ENCODE data around the gene ADGRE2.
"Not testable (repeated sequence)": the region's sequence is repeated elsewhere in the genome, so short reads cannot be mapped to it uniquely, and the experiment has no call there.

The ADGRE2 gene

GRCh38 chr19:14777645-14778044, 715 bp downstream of the ADGRE2 start:
- DNase-seq = not testable (repeated sequence)

DNA sequence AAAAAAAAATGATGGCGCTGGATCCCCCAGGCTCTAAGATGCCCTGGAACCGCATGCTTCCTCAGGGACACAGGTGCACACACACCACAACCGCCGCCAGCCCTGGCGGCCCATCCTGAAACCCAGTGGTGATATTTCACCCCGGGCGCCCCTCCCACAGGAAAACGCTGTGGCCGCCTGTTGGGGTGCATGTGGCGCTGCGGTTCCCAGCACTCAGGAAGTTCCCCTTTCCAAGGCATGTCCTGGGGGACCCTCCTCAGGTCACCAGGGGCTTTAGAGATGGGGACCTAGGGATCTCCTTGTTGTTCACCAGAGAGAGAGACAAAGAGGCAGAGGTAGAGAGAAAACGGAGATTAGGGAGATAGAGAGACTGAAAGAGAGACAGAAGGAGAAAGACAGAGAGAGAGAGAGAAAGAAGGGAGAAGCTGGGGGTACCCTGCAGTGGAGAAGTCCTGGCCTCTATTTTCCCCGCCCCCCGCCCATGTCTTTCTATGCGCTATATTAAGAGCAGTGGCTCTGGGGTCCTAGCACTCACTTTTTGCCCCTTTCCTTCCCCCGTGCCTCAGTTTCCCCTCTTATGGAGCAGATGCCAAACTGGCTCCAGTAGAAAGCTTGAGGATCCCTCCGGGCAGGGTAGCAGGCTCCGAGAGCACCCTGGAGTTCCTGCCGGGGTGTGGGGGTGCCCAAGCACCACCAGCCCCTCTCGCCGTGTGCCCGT, 2.3 kb downstream of the ADGRE2 start:
- DNase-seq = no peak

DNA sequence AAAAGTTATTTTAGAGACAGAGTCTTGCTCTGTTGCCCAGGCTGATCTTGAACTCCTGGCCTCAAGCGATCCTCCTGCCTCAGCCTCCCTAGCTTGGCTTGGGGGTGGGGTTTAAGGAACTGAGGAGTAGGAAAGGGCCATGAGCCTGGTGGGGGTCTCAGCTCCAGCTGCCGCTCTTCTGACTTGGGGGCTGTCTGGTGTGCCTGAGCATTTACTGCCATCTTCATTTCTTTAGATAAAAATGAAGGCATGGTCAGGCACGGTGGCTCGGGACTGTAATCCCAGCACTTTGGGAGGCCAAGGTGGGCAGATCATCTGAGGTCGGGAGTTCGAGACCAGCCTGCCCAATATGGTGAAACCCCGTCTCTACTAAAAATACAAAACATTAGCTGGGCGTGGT, 3.0 kb downstream of the ADGRE2 start:
- not testable (repeated sequence) for DNase-seq

DNA sequence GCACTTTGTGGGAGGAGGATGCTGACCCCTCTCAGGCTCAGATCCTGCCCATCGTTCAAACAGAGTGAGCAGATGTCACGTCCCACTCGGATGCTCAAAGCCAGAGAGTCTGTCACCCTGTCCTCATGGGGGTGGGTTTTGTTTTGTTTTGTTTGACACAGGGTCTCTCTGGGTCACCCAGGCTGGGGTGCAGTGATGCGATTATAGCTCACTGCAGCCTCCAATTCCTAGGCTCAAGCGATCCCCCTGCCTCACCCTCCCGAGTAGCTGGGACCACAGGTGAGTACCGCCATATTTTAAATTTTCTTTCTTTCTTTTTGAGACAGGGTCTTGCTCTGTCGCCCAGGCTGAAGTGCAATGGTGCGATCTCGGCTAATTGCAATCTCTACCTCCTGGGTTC, 4.0 kb downstream of the ADGRE2 start:
- no peak for DNase-seq

DNA sequence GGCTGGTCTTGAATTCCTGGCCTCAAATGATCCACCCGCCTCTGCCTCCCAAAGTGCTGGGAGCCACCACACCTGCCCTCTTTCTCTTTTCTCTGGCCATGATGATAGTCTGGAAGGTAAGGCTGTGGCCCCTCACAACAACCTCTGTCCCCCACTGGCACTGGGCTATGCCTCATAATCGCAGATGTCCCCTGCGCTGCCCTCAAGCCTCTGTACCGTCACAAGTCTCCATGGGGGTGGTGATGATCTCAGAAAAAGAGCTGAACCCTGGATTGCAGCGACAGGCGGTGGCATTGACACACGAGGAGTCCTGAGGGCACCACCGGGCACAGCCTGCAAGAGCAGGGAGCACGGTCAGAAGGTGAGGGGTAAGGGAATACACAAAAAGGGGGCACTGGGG, 4.6 kb downstream of the ADGRE2 start:
- DNase-seq = not testable (repeated sequence)

DNA sequence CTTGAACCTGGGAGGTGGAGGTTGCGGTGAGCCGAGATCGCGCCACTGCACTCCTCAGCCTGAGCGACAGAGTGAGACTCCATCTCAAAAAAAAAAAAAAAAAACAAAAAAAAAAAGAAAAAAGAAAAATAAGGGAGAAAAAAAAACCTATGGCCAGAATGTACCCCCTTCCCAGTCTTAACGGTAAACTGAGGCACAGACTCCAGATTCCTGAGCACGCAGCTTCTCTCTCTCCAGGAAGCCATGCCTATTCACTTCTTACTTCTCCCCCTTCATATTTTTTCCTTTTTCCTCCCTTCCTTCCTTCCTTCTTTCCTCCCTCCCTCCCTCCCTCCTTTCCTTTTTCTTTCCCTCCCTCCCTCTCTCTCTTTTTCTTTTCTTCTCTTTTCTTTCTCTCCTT, 5.4 kb downstream of the ADGRE2 start:
- DNase-seq = no peak

- no peak for DNase-seq
Measured at GRCh38 chr19:14772467-14772866, 5.9 kb downstream of the ADGRE2 start.

- DNase-seq = no peak
Measured at GRCh38 chr19:14770944-14771839, 7.2 kb downstream of the ADGRE2 start.

- no peak for DNase-seq
Measured at GRCh38 chr19:14770136-14770535, 8.2 kb downstream of the ADGRE2 start.

GRCh38 chr19:14769201-14769600, 9.2 kb downstream of the ADGRE2 start:
- DNase-seq = no peak

DNA sequence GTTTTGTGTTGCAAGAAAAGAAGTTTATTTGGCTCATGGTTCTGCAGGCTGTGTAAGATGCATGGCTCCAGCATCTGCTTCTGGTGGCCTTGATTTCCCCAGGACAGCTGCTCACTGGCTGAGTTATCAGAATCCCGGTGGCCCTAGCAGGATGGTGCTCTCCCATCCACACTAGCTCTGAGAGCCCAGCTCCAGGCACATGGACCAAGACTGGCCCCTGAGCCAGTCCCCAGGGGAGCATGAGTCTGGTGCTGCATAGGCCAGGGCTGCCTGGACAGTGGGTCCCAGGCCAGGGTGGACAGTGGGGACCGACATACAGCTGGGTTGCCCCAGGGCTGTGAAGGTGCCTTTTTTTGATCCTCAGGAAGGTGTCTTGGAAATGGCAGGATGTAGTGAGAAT, 10.4 kb downstream of the ADGRE2 start:
- DNase-seq = no peak

DNA sequence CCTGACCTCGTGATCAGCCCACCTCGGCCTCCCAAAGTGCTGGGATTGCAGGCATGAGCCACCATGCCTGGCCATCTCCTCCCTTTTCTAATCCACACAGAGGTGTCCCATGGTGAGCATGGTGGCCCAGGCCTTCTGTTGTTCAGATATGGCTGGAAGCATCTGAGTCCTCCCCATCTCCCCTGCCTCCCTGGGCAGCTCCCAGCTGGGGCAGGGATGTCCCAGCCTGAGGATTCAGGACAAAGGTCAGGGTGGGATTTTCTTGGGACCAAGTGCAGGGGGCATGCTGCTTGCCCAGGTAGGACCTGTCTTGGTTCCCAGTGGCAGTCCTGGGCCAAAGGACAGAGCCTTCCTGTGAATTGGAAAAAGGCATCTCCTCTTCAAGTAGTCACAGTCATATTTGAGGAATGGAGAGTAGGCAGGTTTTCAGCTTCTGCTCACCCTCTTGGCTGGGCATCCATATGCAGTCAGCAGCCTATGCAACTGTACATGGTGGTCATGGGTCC, 10.8 kb downstream of the ADGRE2 start:
- DNase-seq = no peak

DNA sequence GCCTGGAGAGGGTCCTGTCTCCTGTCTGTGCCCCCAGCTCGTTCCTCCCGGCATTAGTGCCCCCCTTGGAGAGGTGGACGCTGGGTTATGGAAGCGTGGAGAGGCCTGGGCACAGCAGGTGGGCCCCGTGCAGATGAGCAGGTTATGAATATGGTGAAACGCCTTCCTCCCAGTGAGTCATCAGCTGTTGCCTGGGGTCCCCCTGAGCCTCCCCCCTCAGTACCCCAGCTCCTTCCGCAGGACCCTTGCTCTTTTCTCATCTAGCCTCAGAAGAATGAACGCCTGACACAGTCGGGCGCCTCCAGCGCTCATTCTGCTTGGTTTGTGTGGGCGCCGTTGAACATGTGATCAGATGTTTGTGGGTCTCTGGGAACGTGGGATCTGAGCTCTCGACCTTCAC, 12.5 kb downstream of the ADGRE2 start:
- DNase-seq = not testable (repeated sequence)

- DNase-seq = not testable (repeated sequence)
Measured at GRCh38 chr19:14765403-14765802, 13.0 kb downstream of the ADGRE2 start.

DNA sequence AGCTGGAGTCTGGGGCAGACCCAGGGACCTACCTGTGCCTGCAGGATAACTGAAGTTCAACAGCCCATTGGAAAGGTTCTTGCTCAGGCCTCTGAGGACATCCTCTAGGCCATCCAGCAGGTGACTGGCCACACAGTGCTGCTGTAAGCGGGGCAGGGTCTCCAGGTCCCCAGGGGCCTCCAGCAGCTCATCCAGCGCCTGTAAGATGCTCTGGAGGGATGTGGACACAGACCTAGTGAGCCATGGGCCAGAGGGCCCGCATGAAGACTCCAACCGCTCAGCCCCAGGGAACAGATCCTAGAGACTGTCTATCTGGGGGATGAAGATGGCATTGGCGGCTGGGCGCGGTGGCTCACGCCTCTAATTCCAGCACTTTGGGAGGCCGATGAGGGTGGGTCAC, 14.0 kb downstream of the ADGRE2 start:
- DNase-seq = no peak

DNA sequence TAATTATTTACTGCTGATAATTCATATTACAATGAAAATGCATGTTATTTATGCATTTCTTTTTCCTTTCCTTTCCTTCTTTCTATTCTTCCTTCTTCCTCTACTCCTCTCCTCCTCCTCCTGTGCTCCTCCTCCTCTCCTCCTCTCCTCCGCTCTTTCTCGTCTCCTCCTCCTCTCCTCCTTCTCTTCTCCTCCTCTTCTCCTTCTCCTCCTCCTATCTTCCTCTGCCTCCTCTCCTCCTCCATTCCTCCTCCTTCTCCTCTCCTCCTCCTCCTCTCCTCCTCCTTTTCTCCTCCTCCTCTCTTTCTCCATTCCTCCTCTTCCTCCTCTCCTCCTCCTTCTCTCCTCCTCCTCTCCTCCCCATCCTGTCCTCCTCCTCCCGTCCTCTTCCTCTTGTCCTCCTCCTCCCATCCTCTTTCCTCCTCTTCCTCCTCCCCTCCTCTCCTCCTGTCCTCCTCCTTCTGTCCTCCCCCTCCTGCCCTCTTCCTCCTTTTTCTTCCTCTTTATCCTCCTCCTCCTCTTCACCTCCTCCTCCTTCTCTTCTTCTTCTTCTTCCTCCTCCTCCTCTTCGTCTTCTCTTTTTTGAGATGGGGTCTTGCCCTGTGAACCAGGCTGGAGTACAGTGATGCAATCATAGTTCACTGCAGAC, 14.7 kb downstream of the ADGRE2 start:
- DNase-seq = no peak

DNA sequence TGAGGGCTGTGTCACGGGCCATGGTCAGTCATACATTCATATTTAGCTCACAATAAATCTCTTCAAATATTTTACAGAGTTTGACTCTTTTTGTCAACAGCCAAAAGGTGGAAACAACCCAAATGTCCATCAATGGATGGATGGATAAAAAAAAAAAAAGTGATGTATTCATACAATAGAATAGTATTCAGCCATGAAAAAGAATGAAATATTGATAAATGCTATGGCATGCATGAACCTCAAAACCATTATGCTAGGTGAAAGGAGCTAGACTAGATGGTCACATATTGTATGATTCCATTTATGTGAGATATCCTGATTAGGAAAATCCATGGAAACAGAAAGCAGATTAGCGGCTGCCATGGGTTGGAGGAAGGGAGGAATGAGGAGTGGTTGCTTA, 16.2 kb downstream of the ADGRE2 start:
- no peak for DNase-seq

DNA sequence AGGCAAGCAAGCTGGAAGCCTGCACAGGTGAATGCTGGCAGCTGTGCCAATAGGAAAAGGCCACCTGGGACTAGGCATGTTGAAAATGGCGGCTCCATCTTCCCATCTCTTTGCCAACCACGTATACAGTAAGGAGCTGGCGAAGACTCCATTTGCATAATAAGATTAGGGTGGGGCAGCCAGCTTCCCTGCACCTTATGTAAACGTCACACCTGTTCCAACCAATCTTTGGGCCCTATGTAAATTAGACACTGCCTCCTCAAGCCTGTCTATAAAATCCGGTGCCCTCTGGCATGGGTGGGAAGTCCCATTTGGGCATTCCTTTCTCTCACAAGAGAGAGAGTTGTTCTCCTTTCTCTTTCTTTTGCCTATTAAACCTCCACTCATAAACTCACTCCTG, 16.8 kb downstream of the ADGRE2 start:
- DNase-seq = no peak

- peak; percentile 73 for DNase-seq
Measured at GRCh38 chr19:14758816-14759215, 19.5 kb downstream of the ADGRE2 start.

GRCh38 chr19:14748601-14749000, 29.8 kb downstream of the ADGRE2 start:
- no peak for DNase-seq

DNA sequence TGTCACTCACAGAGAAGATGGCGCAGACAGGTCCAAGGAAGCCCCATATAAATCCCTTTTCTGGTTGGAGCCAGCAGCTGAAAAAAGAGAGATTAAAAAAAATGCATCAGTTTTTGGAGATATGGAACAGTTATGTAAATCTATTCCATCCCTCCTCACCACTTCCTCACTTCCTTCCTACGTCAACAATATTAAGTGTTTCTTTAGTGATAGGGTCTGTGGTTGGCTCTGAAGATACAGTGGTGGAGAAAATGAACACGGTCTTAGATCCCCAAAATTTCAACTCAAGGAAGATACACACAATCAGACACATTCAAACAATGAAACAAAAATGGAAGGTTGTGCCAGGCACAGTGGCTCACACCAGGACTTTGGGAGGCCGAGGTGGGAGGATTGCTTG, 31.5 kb downstream of the ADGRE2 start:
- DNase-seq = no peak

GRCh38 chr19:14735915-14736314, 42.4 kb downstream of the ADGRE2 start:
- DNase-seq = no peak

GRCh38 chr19:14733574-14733973, 44.8 kb downstream of the ADGRE2 start:
- DNase-seq = no peak

DNA sequence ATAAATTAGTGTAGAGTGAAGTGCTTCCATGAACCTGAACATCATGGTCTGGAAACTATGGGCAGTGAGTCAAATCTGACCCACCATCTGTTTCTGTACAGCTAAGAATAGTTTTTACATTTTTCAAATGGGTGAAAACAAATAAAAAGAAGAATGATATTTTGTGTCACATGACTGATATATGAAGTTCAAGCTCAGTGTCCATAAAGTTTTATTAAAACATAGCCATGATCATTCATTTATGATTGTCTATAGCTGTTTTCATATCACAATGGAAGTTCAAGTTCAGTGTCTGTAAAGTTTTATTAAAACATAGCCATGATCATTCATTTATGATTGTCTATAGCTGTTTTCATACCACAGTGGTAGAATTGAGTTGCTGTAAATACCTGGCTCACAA, 45.9 kb downstream of the ADGRE2 start:
- no peak for DNase-seq
